Neutrophil (primary cell): ENCODE results near the gene GCGR.

ENCODE experiments used
- H3K27ac ChIP-seq: fragments of 200-600 bp; sonication (generic); 2 replicates; pipeline ENCODE4 v1.5.1; 2016; ENCODE audit warnings: mild to moderate bottlenecking, moderate library complexity
- H3K27me3 ChIP-seq: fragments of 200-600 bp; sonication (generic); 2 replicates; pipeline ENCODE4 v1.6.0; 2016; ENCODE audit warnings: mild to moderate bottlenecking
- H3K36me3 ChIP-seq: fragments of 200-600 bp; sonication (generic); 2 replicates; pipeline ENCODE4 v1.5.1; 2017
- H3K4me1 ChIP-seq, 2 experiments: fragments of 200-600 bp in 1 of 2; sonication (generic) in 1 of 2; 1 replicate in 1 of 2; 2 replicates in 1 of 2; pipeline versions ENCODE4 v1.5.1 to v1.6.1; 2013 to 2016; ENCODE audit warnings: low read depth in 1 of 2, low read length in 1 of 2, mild to moderate bottlenecking in 1 of 2, moderate library complexity in 1 of 2; ENCODE audit not compliant: control insufficient read depth in 1 of 2, insufficient read depth in 1 of 2
- H3K4me3 ChIP-seq, 2 experiments: fragments of 200-600 bp in 1 of 2; sonication (generic) in 1 of 2; 1 replicate in 1 of 2; 2 replicates in 1 of 2; pipeline ENCODE4 v1.5.1; 2013 to 2016; ENCODE audit warnings: low read depth in 1 of 2, low read length in 1 of 2, mild to moderate bottlenecking in 1 of 2, moderate library complexity in 1 of 2
- H3K9me3 ChIP-seq: fragments of 200-600 bp; sonication (generic); 2 replicates; pipeline ENCODE4 v1.5.1; 2016
- CTCF ChIP-seq: fragments of 200-600 bp; sonication (generic); IDR thresholded peaks from 2 replicates; pipeline ENCODE4 v1.5.1; 2016; ENCODE audit warnings: antibody characterized with exemption

Gene GCGR

GRCh38 chr17:81859906-81860755 lies 56.2 kb downstream of the GCGR start, which contains the start of gene P4HB:
TSS of gene P4HB (minus strand) at chr17:81860535. CDS start at chr17:81860471, 64 bp downstream.
- peaks cover 18% of the 10 kb centered on the region for H3K36me3 ChIP-seq

GRCh38 chr17:81860756-81861568 lies 57.0 kb downstream of the GCGR start:
- peak overlapping the region; percentile 76 to 81 for H3K4me3 ChIP-seq
- H3K4me1 ChIP-seq = peaks cover 62 to 76% of the 10 kb centered on the region in 2 experiments
- H3K9me3 ChIP-seq = no peaks in the 10 kb centered on the region
- H3K27me3 ChIP-seq = no peaks in the 10 kb centered on the region
- TF ChIP-seq CTCF = no peak
- H3K27ac ChIP-seq = peak overlapping the region; percentile 96
- H3K36me3 ChIP-seq = peaks cover 13% of the 10 kb centered on the region

More at GRCh38 chr17:81859906-81860755, 56.2 kb downstream of the GCGR start, which contains the start of gene P4HB:
- Histone ChIP-seq H3K9me3 (no peaks in the 10 kb centered on the region), H3K27me3 (no peaks in the 10 kb centered on the region), H3K4me1 (peaks cover 62 to 71% of the 10 kb centered on the region in 2 experiments), H3K27ac (peak within 1 kb of the TSS; percentile 96), H3K4me3 (peak within 1 kb of the TSS; percentile 81 to 95)
- TF ChIP-seq CTCF = peak; percentile 1

GRCh38 chr17:81863123-81863675 lies 59.2 kb downstream of the GCGR start:
- peaks cover 18% of the 10 kb centered on the region for H3K36me3 ChIP-seq
- peaks cover 61 to 78% of the 10 kb centered on the region in 2 experiments for H3K4me1 ChIP-seq
- TF ChIP-seq CTCF = no peak
- peak overlapping the region; percentile 96 for H3K27ac ChIP-seq
- H3K27me3 ChIP-seq = no peaks in the 10 kb centered on the region
- H3K4me3 ChIP-seq = no peak overlapping the region
- H3K9me3 ChIP-seq = no peaks in the 10 kb centered on the region
